Keratinocyte (primary cell): Measurements from ENCODE around the gene ZGPAT.

ENCODE experiments used
- CTCF ChIP-seq, 3 experiments: IDR thresholded peaks in 1 of 3; conservative IDR thresholded peaks in 1 of 3; optimal IDR thresholded peaks in 1 of 3; 2 replicates in 2 of 3; 3 replicates in 1 of 3; pipeline versions ENCODE3 to v1.5.1; 2011; ENCODE audit warnings: low read length in 3 of 3, mild to moderate bottlenecking in 3 of 3, moderate library complexity in 2 of 3, control low read depth in 1 of 3, inconsistent platforms in 1 of 3; ENCODE audit not compliant: insufficient read depth in 2 of 3; ENCODE audit errors: extremely low read depth in 1 of 3
- EZH2 ChIP-seq: IDR thresholded peaks from one replicate; pipeline ENCODE4 v1.6.1; 2012; ENCODE audit warnings: inconsistent platforms, mild to moderate bottlenecking, low read length, moderate library complexity

GRCh38 chr20:63773571-63774241 is 65.9 kb downstream of the ZGPAT start:
- TF ChIP-seq CTCF (optimal IDR thresholded peaks at IDR 0.05 in 1 of 3, IDR thresholded peaks at IDR 0.05 in 1 of 3, conservative IDR thresholded peaks at IDR 0.05 in 1 of 3; ENCODE audit: extremely low read depth in 1 of 3, insufficient read depth in 2 of 3, low read length in 3 of 3) (no peak), EZH2 (no peak)
